Measurements from ENCODE around the gene KAZALD1.
A peak's percentile ranks its signal among the peaks of the same experiment; 100 is the strongest.
"Not testable (repeated sequence)": the region's sequence is repeated elsewhere in the genome, so short reads cannot be mapped to it uniquely, and the experiment has no call there.

KAZALD1 gene

DNA sequence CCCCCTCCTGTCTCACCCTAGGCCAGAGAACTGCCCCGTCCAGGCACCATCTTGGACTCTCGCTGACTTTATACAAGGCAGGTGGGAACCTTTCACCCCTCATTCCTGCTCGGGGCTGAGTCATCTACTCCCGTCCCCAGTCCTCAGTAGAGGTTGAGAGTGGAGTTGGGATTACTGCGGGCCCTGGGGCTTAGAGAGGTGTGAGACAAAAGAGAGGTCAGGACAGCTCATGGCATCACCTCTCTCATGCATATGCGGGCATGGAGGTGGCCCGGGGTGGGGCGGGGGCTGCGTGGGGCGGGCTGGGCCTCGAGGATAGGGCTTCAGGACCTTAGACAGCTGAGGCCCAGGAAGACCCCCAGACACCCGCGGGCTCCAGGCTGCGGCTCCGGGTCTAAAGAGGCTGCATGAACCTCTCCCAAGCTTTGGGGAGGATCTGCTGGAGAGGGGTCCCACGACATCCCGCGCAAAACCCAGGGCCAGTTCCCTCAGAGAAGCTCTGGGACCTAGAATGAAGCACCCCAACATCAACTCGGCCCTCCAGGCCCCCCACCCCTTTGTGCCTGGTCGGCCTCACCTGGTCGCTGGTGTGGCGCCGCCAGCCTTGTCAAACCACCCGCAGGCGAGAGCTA is 31.2 kb upstream of the KAZALD1 start:
- no peak for DNase-seq

DNA sequence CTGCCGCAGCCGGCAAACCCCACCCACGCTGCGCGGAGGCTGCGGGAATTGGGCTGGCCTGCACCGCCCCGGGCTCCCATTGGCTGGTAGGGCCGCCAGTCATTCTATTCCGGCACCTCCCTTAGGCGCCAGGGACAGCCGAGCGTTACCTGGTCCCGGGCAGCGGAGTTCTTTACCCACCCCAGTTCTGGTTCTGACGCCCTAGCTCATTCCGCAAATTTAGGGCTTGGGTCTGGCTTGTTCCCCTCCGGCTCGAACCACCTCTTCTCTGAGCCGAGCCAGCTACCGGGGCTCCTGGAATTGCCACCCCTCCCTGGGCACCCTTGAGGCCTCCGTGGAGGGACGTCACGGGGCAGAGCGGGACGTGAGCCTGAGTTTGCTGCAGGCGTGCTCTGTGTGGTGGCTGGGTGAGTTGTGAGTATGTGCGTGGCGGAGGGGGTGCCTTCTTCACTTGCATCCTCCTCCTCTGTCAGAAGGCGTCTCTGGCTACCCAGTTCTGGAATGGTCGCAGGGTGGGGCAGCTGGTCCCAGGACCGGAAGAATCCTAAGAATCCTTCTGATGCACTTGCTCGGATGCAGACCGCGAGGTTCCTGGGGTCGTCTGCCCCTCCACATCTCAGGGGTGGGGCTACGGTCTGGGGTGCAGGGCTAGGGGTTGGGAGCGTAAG is 30.5 kb upstream of the KAZALD1 start, which contains the start of the genes PDZD7 and SFXN3:
TSS of gene PDZD7 (minus strand) at position 2 of the 668 bp plus-strand sequence. CDS start 910 bp downstream, outside the sequence.
TSS of gene SFXN3 (plus strand) at position 107 of the 668 bp plus-strand sequence. CDS start 3,461 bp downstream, outside the sequence.
- DNase-seq: peak; percentile 55

GRCh38 chr10:101031796-101032636 is 29.8 kb upstream of the KAZALD1 start:
- no peak for DNase-seq

GRCh38 chr10:101032637-101033224 is 29.1 kb upstream of the KAZALD1 start:
- peak; percentile 49 for DNase-seq

- DNase-seq: no peak
Measured at GRCh38 chr10:101033276-101033675, 28.5 kb upstream of the KAZALD1 start.

DNA sequence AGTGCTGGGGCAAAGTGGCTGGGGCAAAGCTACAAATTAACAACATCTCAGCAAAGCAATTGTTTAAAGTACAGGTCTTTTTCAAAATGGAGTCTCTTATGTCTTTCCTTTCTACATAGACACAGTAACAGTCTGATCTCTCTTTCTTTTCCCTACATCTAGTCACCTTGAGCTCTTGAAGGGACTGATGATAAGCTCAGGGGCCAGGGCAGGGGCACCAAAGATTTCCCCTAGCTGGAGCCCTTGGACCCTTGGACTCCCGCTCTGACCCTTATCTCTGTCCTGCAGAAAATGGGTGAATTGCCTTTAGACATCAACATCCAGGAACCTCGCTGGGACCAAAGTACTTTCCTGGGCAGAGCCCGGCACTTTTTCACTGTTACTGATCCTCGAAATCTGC is 27.4 kb upstream of the KAZALD1 start:
- DNase-seq: not testable (repeated sequence)

DNA sequence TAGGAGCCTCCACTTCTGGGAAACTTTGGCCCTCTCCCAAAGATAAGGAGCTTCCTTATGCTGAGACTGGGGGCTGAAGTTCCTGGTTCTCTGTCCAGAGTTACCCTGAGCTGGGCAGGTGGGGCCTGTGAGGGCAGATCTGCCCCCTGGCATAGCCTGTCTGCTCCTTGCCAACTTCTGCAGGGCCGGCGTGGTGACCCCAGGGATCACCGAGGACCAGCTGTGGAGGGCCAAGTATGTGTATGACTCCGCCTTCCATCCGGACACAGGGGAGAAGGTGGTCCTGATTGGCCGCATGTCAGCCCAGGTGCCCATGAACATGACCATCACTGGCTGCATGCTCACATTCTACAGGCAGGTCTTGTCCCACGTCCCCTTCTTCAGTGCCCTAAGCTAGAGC is 26.5 kb upstream of the KAZALD1 start:
- no peak for DNase-seq

GRCh38 chr10:101035916-101036702 is 25.7 kb upstream of the KAZALD1 start:
- DNase-seq: no peak

GRCh38 chr10:101036726-101037125 is 25.1 kb upstream of the KAZALD1 start:
- DNase-seq: no peak

- no peak for DNase-seq
Measured at GRCh38 chr10:101038484-101038883, 23.3 kb upstream of the KAZALD1 start.

DNA sequence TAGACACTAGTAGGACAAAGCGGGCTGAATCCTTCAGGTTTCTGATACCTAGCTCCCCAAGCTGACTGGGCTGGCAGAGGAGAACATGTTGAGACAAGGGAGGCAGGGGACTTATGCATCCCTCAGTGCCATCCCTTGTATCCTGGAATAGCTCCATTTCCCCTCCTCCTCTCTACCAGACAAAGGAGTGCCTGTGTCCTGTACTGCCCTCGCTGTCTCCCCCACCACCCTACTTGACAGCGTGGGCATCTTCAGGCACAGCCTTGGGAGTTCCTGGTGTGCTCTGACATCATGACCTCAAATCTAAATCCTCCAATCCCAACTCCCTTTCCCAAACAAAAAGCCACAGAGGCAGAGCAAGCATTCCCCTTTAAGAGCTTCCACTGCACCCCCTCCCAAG is 21.7 kb upstream of the KAZALD1 start:
- no peak for DNase-seq

DNA sequence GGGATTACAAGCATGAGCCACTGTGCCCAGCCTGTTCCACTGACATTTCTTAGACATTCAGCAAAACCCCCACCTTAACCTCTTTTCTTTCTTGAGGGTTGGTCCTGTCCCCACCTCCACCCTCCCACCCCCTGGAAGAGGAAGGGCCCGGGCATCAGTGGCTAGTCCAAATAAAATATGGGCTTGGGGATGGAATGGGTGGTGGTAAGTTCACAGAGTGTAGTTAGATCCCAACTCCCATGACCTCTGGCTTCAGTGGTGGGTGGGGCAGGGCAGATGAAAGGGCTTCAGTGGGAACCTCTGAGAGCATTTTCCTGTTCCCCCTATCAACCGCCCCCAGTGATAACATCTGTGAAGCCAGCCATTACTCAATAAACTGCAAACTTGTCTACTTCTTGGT is 20.9 kb upstream of the KAZALD1 start:
- DNase-seq: no peak

GRCh38 chr10:101041252-101041761 is 20.5 kb upstream of the KAZALD1 start:
- peak; percentile 38 for DNase-seq

DNA sequence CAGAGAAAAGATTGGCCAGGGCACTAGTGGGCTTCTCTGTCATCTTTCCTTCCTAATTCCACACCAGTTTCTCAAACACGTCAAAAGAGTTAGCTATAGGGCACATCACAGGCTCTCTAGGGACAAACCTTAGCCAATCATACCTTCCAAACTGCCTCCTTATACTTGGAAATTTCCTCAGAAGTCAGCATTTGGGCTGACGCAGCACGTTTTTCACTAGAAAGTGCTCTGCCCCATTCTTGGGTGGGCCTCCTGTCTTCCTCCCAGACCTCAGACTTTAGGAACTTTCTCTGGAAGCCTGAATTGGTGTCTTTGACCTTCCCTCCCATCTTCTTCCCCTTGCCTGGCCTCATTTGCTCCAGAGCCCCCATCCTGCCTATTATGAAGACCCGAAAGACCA is 19.7 kb upstream of the KAZALD1 start:
- no peak for DNase-seq

DNA sequence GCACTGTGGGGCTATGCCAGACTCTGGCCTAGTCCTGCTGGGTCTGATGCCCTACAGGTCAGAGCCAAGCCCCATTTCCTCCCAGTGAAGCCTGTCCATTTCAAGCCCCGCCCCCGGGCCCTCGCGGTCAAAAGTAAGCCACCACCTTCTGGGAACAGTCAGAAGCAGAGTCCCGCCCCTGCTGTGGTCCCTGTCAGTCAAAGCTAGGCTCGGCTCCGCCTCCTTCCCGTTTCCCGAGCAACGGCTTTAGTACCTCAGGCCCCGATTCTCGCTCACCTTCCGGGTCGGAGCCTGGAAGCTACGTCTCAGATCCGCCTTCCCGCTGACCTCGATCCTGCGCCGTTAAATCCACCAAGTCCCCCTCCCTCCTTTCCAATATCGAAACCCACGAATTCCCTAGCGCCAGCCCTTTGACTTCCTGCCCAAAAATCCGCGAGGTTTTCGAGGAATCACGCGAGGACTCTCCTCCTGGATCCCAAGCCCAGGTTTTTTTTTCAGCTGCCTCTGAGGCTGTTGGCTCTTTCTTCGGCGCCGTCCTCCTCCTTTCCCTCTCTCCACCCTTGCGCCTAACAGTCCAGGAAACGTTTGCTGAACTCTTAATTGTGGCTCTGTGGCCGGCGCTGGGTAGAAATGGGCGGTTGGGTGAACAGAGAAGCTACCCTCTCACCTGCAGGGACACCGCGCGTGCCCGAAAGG is 19.0 kb upstream of the KAZALD1 start:
- peak; percentile 53 for DNase-seq

DNA sequence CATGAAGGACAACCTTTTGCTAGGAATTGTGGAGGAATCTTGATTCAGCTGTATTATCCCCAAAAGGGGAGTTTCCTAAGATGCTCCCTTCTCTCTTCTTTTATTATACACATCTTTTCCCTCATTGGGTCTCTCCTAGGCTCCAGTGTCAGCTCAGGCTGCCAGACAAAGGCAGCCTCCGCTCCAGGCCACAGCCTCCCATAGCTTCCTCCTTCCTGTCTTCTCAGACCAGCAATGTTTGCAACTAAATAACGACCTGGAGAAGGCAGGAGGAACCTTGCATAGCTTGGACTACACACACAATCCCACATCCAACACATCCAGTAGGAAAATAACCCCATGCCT is 18.5 kb upstream of the KAZALD1 start:
- no peak for DNase-seq

- DNase-seq: no peak
Measured at GRCh38 chr10:101044117-101044516, 17.7 kb upstream of the KAZALD1 start.

GRCh38 chr10:101046332-101047238 is 15.2 kb upstream of the KAZALD1 start:
- DNase-seq: no peak

- DNase-seq: no peak
Measured at GRCh38 chr10:101047268-101047667, 14.5 kb upstream of the KAZALD1 start.

All from NCI-H446 treated with DMSO at 0.1 percent for 48 hours (cell line).